GM12892 (cell line): ENCODE data around the gene MAX.
A peak's percentile ranks its signal among the peaks of the same experiment; 100 is the strongest.

Experiments used
- DNase-seq: peaks from one replicate; pipeline ENCODE4 v3.0.0; 2011; ENCODE audit not compliant: insufficient read length
- FAIRE-seq: peaks from 2 replicates; lab custom pipeline; 2011; peaks lifted over from hg19 to GRCh38; lab: Jason Lieb, UNC
- POLR2A ChIP-seq: IDR thresholded peaks from 2 replicates; pipeline ENCODE4 v1.6.1; 2011; ENCODE audit warnings: low read depth, low read length, control low read depth
- POLR2AphosphoS5 ChIP-seq: IDR thresholded peaks from 2 replicates; pipeline ENCODE4 v1.6.1; 2011; ENCODE audit warnings: low read depth, low read length, control low read depth
- TAF1 ChIP-seq: IDR thresholded peaks from 2 replicates; pipeline ENCODE4 v1.6.1; 2011; ENCODE audit warnings: low read depth, mild to moderate bottlenecking, control low read depth, low read length, borderline replicate concordance

MAX gene

DNA sequence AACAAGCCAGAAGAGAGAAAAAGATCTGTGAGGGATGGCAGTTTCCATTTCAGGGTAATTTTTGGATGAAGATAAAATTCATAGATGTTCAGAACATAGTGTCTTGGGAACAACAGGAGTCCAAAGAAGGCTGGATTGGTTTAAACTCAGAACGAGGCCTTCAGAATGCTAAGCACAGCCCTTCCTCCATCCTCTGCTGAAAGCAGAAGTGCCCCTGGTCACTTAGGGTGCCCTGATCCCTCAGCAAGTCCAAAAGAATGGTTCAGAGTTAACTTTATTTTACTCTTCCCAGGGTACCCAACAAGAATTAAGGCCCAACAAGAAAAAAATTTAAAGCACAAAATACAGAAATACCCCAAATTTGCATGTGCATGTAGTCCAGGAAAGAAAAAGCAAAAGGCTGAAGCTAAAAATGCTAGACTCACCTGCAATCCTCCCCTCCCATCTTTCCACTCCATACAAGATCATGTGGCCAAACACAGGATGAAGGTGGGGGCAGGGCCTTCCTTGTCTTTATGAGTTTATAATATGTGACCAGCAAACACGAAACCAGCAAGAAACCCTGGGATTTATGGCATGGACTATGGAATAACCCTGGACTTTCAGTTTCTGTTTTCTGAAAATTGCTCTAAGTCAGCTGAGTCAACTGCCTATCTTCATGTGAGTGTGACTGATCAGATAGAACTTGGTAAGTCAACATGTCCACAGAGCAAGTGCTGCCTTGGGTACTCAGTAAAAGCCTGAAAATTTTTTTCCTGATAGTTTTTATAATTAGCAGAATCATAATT, 21.2 kb downstream of the MAX start:
- no peak for FAIRE-seq
- DNase-seq = no peak
- TF ChIP-seq POLR2AphosphoS5 (no peak), POLR2A (no peak), TAF1 (no peak)

DNA sequence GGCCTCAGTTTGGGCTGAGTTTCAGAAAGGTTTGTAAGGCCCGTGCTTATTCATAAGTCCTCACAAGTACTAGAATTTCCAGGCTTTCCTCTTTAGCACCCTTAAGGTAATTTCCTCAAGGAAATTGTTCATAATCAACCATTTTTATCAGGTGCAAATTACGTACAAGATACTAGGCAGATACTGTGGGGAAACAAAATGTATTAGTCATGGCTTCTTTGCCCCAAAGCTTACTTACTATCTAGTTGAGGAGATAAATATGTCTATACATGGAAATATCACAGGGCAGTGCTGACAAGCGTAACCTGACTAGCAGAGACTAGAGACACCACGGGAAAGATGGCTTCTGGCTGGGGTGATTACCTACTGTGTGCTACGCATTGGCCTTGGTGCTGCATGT, 22.5 kb downstream of the MAX start:
- TF ChIP-seq TAF1 = no peak
- no peak for TF ChIP-seq POLR2A
- TF ChIP-seq POLR2AphosphoS5 = no peak
- no peak for DNase-seq
- no peak for FAIRE-seq

DNA sequence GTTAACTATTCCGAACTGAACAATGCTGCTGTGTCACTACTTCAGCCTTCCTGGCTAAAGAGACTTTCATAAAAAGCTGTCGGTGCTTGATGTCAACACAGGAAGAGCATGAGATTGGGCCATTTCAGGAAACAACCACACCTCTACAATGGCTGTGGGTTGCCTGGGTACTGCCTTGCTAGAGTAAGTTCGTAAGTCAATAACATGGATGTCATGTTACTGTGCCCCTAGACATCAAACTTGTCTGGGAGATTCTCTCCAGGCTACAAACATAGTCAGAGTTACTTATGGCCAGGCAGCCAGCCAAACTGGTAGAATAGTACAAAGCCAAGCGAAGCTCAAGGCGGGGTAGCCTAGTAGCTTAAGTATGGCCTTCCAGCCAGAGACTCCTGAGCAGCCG, 23.1 kb downstream of the MAX start:
- DNase-seq = no peak
- no peak for FAIRE-seq
- TF ChIP-seq POLR2A = no peak
- TF ChIP-seq POLR2AphosphoS5 = no peak
- TF ChIP-seq TAF1 = no peak

DNA sequence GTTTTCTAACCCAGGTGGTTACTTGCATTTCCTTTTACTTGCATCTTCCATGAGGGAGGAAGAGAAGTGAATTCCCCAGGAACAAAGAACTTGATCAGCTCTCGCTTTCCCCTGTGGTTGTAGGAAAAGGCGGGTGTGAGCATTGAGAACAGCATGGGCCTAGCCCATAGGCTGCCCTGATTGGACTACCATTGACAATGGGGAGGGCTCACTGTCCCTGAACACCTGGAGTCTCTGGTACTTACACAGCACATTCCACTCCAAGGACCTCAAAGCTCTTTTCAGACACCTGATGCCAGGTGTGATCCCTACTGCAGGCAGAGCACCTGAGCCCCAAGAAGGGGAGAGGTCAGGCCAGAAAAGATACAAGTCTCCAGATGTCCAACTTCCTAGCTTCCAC, 25.0 kb downstream of the MAX start:
- no peak for TF ChIP-seq TAF1
- TF ChIP-seq POLR2A = no peak
- no peak for TF ChIP-seq POLR2AphosphoS5
- FAIRE-seq (no peak), DNase-seq (no peak)

DNA sequence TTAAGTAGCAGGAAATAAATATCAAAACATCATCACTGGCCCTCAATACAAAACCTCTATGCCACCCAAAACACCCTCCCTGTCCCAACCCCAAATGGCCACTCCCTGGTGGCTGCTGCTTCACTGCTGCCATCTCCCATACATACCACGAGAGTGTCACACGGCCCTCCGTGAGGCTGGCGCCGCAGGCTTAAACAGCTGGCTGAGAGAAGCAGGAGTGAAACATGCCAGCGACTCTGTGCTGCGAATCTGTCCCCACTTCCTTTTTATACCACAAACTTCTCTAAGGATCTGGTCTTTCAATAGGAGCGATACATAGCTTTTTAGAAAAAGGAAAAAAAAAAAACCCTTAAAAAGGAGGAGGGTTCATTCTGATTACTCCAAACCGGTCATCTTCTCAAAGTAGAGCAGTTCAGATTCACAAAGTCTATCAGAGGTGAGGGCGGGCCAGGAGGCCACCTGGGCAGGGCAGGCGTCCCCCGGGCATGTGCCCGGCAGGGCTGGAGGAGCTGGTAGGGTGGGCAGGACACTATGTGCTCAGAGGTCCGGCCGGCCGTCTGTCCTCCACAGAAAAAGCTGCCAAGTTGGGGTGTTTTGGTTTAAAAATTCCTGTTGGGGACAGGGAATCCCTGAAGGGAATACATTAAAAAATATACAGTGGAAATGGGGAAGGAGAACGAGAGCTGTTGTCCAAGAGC, 26.5 kb downstream of the MAX start:
- FAIRE-seq = no peak
- no peak for TF ChIP-seq TAF1
- no peak for TF ChIP-seq POLR2AphosphoS5
- TF ChIP-seq POLR2A = no peak
- no peak for DNase-seq

DNA sequence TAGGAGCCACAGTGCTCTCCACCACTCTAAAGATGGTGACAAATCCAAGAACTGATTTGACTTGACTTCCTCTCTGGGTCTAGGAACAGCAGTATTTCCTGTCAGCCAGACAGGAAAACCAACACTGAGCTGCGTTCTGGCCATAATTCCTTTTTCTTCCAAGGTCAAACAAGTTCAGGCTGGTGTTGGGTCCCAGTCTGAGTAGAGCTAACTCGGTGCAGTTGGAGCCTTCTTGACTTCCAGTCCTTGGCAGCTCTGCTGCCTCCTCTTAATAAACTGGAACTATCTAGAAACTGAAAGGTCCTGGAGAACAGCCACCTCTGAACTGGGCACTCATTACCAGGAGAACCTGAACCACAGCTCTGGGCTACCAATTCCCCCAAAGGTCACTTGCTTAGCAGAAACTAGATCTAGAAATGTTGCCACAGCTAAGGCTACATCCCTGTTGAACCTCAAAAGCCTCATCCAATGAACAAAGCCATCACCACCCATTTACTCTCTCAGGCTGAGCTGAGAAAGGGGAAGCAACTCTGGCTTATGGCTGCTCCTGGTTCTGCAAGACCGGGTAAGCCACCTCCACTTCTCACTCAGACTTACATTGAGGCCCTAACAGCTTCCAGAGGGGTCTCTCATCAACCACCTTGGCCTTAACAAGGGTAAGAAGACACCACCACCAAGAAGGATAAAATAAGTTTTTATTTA, 27.7 kb downstream of the MAX start:
- TF ChIP-seq TAF1 (no peak), POLR2AphosphoS5 (no peak), POLR2A (no peak)
- DNase-seq (no peak), FAIRE-seq (no peak)

DNA sequence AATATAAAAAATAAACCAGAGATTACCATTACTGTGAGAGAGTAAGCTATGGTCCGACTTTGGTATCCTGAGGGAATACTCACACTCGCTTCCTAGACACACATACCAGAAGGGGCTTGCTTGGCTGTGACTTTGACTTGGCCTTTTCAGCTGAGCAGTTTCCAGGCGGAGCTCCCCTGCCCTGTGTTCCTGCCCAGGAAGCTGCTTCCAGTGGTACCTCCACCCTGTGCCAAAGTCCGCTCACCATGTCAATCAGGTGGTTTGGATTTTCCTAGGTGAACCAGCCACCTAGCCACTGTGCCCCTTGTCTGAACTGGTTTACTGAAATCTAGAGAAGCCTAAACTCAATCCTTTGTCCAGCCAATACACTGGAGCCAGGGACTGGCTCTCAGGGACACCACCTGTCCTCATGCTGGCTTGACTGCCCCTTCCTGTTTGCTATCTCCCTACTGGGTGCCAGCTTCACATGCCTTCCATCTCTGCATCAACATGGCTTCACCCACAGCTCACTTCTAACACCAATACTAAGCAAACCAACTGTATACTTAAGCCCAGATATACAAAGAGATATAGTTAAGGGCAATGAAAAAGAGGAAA, 28.6 kb downstream of the MAX start:
- TF ChIP-seq POLR2A (no peak), POLR2AphosphoS5 (no peak), TAF1 (no peak)
- FAIRE-seq = peak; percentile 5
- no peak for DNase-seq

DNA sequence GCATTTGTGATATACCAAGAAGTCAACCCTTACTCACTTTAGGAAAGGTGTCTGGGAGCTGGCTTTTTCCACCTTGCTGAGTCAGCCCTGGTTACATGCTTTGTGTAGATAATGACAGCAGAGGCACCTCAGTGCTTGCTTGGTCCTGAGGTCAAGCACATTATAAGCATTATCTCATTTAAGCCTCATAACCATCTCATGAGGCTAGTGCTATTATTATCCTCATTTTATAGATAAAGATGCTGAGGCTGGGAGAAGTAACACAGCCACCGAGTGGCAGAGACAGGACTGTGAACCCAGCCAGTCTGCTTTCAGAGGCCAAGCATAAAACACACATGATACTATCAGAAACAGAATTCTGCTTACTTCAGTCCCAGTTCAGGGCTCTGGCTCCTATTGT, 29.4 kb downstream of the MAX start:
- TF ChIP-seq TAF1 = no peak
- no peak for TF ChIP-seq POLR2AphosphoS5
- DNase-seq (no peak), FAIRE-seq (no peak)

DNA sequence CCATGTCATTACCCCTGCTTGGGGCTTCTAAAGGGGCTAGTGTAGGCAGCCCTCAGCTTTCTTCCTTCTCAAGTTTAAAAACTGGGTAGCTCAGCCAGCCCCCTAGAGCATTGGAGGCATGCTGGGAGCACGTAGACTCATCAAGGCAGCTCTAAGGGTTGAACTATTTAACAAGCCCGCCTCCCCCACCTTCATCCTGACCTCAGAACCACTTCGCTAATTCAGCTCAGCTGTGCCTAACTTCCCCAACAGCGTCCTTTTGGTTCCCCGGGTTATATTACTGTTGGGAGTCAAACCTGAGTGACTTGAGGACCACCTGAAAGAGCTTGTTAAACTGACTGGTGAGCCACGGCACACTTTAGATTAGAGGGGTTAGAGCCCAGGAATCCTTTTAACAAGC, 30.1 kb downstream of the MAX start:
- TF ChIP-seq TAF1 (no peak), POLR2A (no peak), POLR2AphosphoS5 (no peak)
- FAIRE-seq = no peak
- no peak for DNase-seq

DNA sequence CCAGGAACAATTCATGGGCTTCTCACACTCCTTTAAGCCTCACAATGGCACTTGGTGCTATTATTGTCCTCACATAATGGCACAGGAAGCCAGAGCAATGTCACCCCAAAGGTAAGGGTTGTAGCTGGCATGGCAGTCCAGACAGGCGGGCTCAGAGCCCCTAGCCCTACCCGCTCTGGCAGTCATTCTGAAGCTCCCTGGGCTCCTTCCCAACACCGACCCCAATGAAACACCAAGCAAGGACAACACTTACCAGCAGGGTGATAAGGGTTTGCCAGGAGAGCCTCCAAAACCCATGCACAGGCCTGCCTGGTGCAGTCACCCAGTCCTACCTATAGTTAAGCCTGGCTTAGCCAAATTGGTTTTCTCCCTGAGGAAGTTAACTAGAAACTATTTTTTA, 30.8 kb downstream of the MAX start:
- TF ChIP-seq TAF1 (no peak), POLR2AphosphoS5 (no peak), POLR2A (no peak)
- DNase-seq = no peak
- FAIRE-seq = no peak

DNA sequence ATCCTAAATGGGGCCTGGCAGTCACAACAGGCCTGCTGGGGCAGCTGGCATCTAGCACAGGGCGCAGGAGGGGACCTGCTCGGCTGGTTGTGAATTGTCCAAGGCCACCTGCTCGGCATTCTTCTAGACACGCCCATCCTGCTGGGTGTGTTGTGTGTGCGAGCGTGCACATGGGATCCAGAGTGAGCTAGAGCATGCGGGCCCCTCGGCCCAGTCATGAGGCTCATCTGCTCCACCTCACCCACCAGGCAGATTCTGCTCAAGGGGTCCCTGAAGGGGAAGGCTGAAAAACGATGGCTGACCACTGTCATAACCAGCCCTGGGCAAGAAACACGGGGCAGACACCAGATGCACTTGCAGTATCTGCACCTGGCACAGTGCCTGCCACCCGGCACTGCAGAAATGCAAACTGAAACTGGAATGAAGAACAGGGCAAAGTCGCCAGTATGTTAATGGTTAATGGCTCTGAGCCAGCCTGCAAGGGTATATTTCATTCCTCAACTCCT, 31.8 kb downstream of the MAX start:
- no peak for FAIRE-seq
- TF ChIP-seq POLR2AphosphoS5 (no peak), TAF1 (no peak), POLR2A (no peak)
- no peak for DNase-seq
